Measurements from ENCODE around the gene ARAF. TPM values are rescaled to one million over a fixed set of nuclear protein-coding genes. Genes with fewer than 3 reads are reported as not detected.
"Not testable (repeated sequence)": the region's sequence is repeated elsewhere in the genome, so short reads cannot be mapped to it uniquely, and the experiment has no call there.

Gene ARAF
- 10 to 100 TPM; 34.3 to 54.8 (median 40.7) TPM for polyA plus RNA-seq

DNA sequence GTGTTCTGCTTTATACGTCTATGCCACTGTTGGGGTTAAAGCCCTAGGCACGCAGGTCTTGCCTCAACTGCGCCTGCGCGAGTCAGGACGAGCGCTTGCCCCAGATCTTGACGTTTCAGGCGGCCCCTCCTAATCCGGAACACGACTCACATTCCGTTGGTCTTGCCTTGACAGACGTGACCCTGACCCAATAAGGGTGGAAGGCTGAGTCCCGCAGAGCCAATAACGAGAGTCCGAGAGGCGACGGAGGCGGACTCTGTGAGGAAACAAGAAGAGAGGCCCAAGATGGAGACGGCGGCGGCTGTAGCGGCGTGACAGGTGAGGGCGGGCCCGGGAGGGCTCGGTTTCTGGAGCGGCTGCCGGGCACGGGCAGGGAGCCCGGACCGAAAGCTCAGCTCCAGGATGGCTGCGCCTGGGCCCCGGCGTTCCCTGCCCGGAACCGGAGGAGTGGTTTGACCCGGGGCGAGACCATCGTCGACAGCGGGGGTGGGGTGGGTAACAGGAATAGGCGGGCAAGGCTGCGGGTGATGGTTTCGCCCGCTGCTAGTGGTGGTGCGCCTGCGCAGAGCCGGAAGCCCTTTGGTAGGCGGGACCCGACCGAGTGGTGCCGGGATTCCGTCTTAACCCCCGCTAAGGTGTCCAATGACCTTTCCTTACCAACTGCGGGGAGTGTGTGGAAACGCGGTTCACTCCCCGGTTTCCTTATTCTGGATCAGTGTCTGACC is at the start of gene ARAF:
TSS of gene ARAF (plus strand) at position 272 of the 725 bp plus-strand sequence. CDS start 1,763 bp downstream, outside the sequence.
- 1 to 31% (median 2%) methylated on average over 40 to 59 of the region's 59 CpGs for WGBS, 3 donors
- H3K27ac ChIP-seq (ENCODE audit: low read depth, low read length): peak within 1 kb of the TSS; percentile 60

DNA sequence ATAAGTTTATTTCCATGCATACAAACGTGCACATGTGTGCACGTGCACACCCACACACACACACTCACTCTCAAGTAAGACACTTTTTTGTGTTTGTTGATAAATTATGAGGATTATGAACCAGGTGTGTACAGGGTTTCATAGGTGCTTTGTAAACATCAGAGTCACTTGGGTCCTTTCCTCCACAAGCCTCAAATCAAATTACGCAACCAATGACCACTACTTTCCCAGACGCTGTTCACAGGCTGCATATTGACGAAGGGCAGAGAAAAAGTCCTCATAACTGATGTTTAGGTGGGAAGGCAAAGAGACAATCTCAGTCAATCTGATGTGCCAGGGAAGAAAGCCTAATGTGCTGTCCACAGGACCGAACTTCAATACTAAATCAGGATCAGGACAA is 48.6 kb upstream of the ARAF start:
- 56 to 91% (median 68%) methylated on average over 4 to 5 of the region's 6 CpGs for WGBS, 3 donors

DNA sequence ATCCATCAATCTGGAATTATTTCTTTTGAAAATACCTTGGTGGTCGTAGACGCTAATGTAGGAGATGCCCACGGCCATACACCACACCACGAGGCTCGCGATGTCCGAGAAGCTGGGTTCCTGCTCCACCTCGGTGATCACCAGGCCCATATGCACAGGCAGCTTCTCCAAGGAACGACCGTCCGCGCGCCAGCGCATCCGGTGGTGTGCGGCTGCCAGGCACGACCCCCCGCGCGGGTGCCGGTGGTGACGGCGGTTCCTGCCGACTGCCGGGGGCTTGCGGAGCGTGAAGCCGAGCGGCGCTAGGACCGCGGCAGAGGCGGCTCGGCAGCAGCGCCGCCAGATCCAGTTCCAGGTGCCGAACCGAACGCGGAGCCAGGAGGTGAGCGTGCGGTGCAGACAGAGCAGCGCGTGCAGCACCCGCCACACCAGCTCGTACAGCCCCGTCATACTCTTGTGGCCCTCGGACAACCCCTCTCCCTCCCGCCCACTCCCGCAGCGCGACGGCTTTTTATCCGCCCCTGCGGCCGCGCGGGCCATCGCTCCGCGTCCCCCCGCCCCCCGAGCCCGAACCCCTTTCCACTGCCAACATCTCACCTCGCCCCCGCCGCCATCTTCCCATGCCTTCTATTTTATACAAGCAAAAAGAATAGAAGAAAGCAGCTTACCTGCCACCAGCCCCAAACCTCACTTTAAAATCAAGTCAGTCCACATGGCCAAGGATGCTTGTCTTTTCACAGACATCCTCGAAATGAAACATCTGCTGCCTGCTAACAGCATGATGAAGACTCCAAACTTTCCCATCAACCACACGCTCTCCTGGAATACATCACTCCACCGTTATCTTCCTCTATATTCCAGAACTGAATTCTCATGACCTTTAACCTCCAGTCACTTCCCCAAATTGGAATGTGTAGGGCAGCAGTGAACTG is 47.7 kb upstream of the ARAF start:
- WGBS, 3 donors: 4 to 23% (median 16%) methylated on average over 5 to 42 of the region's 70 CpGs

More for the DNA sequence above, 48.6 kb upstream of the ARAF start:
- not testable (repeated sequence) for H3K27ac ChIP-seq (ENCODE audit: low read depth, low read length)

DNA sequence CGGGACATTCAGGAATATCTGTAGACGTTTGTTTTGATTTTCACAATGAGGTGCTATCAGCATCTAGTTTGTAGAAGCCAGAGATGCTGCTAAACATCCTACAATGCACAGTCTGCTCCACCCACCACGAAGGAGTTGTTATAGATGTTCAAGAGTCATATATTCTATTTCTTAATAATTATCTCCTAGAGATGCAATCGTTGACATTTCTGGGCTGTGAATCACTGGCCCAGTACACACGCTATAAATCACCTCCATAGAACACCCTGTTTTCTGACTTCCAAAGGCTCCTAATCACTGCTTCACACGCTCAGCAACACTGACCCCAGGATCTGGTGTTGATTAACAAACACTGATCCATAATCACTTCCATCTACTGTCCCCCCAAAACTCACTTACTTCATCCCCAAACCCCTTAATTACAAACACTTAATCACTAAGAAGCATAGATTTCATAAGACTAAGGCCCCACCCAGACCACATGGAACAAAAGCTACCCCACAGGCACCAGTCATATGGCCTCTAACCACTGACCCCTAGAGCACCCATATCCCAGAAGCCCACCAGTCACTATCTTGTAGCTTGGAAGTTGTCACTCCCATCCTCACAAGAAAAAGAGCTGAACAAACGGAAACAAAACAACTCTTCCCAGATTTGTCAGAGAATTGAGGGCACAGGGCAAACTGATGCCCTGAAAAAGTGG is 46.3 kb upstream of the ARAF start:
- WGBS, 3 donors: 71 to 84% (median 77%) methylated on average over 7 of the region's 7 CpGs
- no peak overlapping the region for H3K27ac ChIP-seq (ENCODE audit: low read depth, low read length)

More for the DNA sequence above, 47.7 kb upstream of the ARAF start:
- not testable (repeated sequence) for H3K27ac ChIP-seq (ENCODE audit: low read depth, low read length)

DNA sequence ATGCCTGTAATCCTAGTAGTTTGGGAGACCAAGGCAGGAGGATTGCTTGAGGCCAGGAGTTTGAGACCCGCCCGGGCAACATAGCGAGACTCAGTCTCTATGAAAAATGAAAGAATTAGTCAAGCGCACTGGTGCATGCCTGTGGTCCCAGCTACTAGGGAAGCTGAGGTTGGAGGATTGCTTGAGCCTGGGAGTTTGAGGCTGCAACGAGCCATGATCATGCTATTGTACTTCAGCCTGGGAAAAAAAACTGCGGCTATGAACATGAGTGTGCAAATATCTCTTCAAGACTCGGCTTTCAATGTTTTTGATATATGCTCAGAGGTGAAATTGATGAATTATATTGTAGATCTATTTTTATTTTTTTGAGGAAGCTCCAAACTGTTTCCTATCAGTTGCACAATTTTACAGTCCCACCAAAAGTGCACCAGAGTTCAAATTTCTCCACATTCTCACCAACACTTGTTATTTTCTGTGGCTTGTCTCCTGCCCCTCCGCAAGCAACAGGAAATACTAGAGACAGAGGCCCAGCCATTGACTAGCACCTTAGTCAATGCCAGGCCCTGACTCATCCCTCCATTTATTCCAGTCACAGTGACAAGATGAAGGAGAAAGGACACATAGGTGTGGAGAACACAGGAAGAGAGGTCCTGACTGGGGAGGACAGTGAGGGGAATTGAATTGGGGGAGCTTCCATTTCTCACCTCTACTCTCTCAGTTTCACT is 44.9 kb upstream of the ARAF start:
- 87 to 95% (median 88%) methylated on average over 8 of the region's 8 CpGs for WGBS, 3 donors
- H3K27ac ChIP-seq (ENCODE audit: low read depth, low read length): no peak overlapping the region

DNA sequence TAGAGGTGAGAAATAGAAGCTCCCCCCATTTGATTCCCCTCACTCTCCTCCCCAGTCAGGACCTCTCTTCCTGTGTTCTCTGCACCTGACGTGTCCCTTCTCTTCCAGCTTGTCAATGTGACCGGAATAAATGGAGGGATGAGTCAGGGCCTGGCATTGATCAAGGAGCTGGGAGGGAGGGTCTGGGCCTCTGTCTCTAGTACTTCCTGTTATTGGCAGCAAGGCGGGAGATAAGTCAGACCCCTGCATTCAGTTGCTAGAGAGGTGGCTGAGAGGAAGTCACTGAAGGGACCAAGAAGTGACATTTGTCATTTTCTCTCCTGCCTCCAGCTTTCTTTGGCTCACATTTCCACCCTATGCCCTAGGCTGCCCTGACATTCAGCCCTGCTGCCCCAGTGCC is 42.9 kb upstream of the ARAF start:
- 59 to 70% methylated on average over 3 of the region's 3 CpGs; no CpG with 5 or more reads in 1 of the 3 donors for WGBS, 3 donors
- H3K27ac ChIP-seq (ENCODE audit: low read depth, low read length): no peak overlapping the region

DNA sequence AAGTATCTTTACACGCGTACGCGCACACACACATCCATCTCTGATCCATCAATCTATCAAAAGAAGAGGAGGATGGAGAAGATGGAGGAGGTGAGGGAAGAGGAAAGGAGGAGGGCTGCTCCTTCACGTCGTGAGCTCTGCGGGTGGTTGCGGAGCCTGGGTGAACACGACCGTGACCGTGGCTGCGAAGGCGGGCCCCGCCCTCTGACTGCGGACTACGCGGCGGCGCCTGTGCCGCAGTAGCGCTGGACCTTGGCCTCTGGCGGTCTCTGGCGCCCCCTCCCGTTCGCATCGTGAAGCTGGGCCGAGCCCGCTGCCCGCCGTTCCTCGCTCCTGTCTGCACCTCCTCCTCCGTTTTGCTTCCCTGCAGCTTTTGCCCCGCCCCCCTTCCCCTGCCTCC is 37.7 kb upstream of the ARAF start:
- WGBS, 3 donors: 0 to 19% (median 2%) methylated on average over 9 to 33 of the region's 33 CpGs
- no peak overlapping the region for H3K27ac ChIP-seq (ENCODE audit: low read depth, low read length)

DNA sequence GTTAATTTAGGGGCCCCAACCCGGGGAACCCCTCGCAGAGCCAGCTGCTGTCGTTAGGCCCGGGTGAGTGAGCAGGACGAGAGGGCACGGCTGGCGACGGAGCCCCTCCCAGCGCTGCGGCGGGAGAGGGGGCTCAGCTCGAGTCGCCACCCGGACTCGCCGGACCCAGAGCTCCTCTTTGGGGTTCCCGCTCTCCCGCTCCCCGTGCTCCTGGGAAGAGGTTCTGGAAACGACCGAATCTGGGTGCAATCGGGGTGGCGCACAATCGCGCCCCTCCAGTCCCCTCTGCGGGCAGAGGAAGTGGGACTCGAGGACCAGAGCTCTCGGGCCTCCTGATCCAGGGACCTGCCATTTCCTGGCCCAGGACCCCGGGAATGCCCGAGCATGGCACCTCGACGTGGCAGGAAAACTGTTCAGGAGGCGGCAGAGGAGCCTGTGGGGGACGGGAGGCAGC is 37.3 kb upstream of the ARAF start:
- no peak overlapping the region for H3K27ac ChIP-seq (ENCODE audit: low read depth, low read length)
- 2 to 33% (median 4%) methylated on average over 18 to 33 of the region's 34 CpGs for WGBS, 3 donors

DNA sequence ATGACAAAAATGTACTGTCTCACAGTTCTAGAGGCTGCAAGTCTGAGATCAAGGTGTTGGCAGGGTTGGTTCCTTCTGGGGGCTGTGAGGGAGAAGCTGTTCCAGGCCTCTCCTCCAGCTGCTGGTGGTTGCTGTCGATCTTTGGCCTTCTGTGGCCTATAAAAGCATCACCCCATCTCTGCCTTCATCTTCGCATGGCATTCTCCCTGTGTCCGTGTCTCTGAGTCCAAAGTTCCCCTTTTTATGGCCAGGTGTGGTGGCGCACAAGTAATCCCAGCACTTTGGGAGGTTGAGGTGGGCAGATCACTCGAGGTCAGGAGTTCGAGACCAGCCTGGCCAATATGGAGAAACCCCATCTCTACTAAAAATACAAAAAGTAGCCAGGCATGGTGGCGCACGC is 31.5 kb upstream of the ARAF start:
- 83 to 92% (median 89%) methylated on average over 6 to 8 of the region's 8 CpGs for WGBS, 3 donors
- no peak overlapping the region for H3K27ac ChIP-seq (ENCODE audit: low read depth, low read length)

DNA sequence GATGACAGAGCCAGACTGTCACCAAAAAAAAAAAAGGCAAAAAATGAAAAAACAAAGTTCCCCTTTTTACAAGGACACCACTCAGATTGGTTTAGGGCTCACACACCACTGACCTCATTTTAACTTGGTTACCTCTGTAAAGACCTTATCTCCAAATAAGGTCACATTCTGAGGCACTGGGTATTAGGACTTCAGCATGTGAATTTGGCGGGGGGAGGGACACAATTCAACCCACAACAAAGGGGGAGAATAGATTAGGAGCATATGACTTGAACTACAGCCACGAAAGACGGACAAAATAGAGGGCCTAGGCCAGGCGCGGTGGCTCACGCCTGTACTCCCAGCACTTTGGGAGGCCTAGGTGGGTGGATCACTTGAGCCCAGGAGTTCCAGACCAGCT is 31.0 kb upstream of the ARAF start:
- no peak overlapping the region for H3K27ac ChIP-seq (ENCODE audit: low read depth, low read length)
- WGBS, 3 donors: 82 to 91% (median 84%) methylated on average over 4 to 6 of the region's 6 CpGs

DNA sequence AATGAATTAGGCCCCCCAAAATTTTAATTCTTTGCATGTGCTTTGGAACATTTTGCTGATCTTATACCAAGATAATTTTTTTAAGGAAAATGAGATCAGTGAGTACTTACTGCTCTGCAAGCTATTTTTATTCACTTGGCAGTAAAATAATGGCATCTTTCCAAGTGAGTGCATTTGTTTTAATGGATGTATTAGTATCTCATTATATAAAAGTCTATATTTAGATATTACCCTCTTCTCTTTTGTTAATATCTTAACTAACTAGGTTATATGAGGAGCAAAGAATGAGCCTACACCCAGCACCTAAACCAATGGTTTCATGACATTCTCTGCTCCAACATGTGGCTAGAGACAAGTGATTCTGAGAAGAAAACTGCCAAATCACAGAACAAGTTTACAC is 21.1 kb upstream of the ARAF start:
- H3K27ac ChIP-seq (ENCODE audit: low read depth, low read length): no peak overlapping the region

DNA sequence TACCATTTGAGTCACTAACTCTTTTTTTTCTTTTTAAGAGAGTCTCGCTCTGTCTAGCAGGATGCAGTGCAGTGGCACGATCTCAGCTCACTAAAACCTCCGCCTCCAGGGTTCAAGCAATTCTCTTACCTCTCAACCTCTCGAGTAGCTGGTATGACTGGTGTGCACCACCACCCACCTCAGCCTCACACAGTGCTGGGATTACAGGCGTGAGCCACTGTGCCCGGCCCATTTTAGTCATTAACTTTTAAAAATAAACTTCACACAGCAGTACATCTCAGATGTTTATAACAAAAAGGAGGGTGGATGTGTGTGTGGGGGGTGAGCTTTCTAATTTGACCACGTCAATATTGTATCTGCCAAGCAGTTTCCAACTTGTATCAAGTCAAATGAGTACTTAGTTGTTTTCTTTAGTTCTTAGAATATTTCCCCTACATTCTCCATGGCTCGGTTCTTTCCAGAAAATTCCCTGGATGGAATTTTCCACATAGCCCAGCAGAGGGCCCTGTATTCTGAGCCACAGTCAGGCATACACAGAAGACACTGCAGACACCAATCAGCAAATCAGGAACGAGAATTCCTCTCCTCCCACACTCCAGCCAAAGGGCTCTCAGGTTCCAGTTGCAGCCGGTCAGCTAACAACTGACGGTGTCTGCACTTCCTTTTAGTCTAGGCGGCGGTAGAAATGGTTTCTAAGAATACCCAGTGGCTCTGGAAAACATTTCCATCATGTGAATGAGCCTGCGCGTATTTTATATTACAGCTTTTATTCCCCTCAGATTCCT is 20.1 kb upstream of the ARAF start:
- 25 to 37% (median 26%) methylated on average over 15 of the region's 15 CpGs for WGBS, 3 donors
- no peak overlapping the region for H3K27ac ChIP-seq (ENCODE audit: low read depth, low read length)

DNA sequence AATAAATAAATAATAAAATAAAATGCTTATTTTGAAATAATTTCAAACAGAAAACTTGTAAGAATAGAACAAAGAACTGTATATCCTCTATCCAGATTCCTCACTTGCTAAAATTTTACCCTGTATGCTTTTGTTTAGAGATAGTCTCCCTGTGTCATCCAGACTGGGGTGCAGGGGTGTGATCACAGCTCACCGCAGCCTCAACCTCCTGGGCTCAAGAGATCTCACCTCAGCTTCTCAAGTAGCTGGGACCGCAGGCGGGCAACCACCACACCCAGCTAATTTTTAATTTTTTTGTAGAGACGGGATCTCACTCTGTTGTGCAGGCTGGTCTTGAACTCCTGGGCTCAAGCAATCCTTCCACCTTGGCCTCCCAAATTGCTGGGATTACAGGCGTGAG is 17.5 kb upstream of the ARAF start:
- H3K27ac ChIP-seq (ENCODE audit: low read depth, low read length): no peak overlapping the region
- 89 to 99% (median 95%) methylated on average over 5 of the region's 5 CpGs for WGBS, 3 donors

DNA sequence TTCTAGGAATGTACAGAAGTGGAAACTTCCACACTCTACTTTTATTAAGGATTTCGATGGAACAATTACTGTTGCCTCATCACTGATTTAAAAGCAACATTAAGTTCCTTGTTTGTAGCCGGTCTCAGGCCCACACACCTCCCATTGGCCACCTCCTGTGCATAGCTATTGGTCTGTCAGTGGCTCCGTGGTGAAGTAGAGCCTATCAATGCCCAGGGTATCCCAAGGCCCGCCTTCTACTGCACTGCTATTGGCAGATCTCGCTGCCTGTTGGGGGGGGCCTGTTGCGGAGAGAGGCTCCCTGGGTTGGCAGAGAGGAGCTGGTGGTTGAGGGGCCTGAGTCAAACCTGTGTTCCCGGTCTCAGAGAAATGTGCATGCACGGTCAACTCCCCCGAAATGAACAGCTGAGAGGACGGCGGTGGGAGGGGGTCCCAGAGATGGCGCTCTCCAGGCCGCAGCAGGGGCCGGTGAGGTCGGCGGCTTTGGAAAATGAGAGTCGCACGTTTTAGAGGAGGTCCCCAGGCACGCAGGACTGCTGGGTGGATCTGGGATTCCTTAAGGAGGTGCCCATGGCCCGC is 4.9 kb upstream of the ARAF start:
- 0 to 25% (median 1%) methylated on average over 9 to 20 of the region's 20 CpGs for WGBS, 3 donors
- H3K27ac ChIP-seq (ENCODE audit: low read depth, low read length): peak overlapping the region; percentile 62

DNA sequence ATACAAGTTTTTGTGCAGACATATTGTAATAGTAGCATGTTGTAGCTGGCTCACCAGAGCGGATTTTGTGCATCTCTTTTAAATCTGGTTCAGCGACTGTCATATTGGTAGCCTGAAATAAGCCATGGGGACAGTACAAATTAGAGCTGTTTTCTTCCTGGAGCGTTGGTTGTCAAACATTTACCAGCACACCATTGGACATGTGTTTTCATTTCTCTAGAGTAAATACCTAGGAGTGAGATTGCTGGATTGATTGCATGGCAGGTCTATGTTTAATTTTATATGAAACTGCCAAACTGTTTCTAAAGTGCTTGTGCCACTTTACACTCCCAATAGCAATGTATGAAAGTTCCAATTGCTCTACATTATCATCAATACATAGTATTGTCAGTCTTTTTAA is 2.6 kb upstream of the ARAF start:
- 47 to 95% (median 84%) methylated on average over 3 of the region's 3 CpGs for whole genome bisulfite sequencing, 3 donors
- no peak overlapping the region for H3K27ac ChIP-seq (ENCODE audit: low read depth, low read length)

DNA sequence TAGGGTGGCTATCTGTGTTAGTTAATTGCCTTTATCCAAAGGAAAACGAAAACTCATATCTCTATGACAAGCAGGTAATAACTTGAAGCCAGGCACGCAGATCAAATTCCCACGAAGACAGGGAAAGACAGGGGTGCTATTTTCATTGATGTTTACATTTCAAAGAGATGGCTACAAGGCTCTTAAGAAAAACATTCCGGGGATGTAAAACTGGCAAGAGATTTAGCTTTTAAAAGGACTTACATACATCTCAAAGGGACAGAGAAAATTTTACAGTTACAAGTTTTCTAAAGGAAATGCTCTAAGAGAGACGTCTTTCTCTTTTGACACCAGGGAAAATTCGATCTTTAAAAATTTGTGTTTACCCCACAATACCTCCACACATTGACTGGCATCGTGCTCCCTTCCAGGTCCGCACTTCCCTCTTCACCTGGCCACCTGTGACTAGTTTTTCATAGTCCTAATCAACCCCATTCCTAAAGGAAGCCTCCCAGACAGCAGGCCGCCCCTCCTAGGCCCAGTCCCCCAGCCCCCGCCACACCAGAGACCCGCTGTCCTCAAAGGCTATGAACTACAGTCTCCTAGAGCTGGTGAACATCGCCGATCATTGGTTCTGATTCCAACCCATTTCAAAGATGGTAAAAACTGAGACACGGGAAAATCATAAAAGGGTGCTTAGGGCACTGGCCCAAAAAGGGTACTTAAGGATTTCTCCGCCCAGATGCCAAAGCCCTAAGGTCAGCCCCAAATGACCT is 649 bp upstream of the ARAF start:
- peak overlapping the region; percentile 38 for H3K27ac ChIP-seq (ENCODE audit: low read depth, low read length)
- WGBS, 3 donors: 7 to 32% (median 18%) methylated on average over 14 to 15 of the region's 15 CpGs

All from adipose tissue (tissue), 3 donors.